ENCODE measurements around the gene ARFGAP3. TPM values are rescaled to one million over a fixed set of nuclear protein-coding genes. Genes with fewer than 3 reads are reported as not detected.

Gene ARFGAP3
- polyA plus RNA-seq, 3 donors: 47.6 to 58.0 (median 53.5) TPM

- DNase-seq (ENCODE audit: low read depth in 3 of 3, low spot score in 2 of 3): no peak
These were observed 8.5 kb upstream of the ARFGAP3 start for GRCh38 chr22:42865536-42865935.

DNA sequence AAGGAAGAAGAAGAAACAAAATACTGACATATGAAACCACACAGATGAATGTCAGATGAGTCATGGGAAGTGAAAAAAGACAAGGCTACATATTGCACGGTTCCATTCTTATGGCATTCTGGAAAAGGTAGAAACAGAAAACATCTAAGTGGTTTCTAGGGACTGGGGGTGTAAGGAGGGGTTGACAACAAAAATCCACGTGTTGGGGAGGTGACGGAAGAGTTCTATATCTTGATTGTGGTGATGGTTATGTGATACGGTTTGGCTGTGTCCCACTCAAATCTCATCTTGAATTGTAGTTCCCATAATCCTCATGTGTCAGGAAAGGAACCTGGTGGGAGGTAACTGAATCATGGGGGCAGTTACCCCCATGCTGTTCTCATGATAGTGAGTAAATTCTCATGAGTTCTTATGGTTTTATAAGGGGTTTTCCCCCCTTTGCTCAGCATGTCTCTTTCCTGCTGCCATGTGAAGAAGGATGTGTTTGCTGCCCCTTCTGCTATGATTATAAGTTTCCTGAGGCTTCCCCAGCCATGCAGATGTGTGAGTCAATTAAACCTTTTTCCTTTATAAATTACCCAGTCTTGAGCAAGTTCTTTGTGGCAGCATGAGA is 6.4 kb upstream of the ARFGAP3 start:
- no peak for DNase-seq (ENCODE audit: low read depth in 3 of 3, low spot score in 2 of 3)

DNA sequence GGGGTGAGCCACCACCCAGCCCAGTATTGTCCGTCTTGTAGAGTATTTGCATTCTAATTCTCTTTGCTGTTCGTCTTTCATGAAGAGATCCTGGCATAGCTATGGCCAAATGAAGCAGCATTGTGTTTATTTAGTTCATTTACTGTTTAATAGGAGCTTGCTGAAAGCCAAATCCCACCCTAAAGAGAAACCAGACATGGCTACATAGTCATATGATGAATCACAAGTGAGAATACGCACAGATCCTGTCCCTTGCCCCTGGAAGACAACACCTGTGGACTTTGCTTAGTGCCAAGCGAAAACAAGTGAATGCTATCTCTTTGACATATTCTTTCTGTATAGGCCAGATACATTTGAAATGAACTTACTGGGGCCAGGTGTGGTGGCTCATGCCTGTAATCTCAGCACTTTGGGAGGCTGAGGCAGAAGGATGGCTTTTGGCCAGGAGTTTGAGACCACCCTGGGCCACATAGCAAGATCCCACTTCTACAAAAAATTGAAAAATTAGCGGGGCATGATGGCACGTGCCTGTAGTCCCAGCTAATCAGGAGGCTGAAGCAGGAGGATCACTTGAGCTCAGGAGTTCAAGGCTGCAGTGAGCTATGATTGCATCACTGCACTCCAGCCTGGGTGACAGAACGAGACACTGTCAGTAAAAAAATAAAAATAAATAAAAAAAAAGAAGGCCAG is 5.1 kb upstream of the ARFGAP3 start:
- DNase-seq (ENCODE audit: low read depth in 3 of 3, low spot score in 2 of 3): no peak

- DNase-seq (ENCODE audit: low read depth in 3 of 3, low spot score in 2 of 3): no peak
These were observed 3.9 kb upstream of the ARFGAP3 start for GRCh38 chr22:42860968-42861367.

GRCh38 chr22:42857845-42858481 is 890 bp upstream of the ARFGAP3 start:
- DNase-seq (ENCODE audit: low read depth in 3 of 3, low spot score in 2 of 3): no peak

DNA sequence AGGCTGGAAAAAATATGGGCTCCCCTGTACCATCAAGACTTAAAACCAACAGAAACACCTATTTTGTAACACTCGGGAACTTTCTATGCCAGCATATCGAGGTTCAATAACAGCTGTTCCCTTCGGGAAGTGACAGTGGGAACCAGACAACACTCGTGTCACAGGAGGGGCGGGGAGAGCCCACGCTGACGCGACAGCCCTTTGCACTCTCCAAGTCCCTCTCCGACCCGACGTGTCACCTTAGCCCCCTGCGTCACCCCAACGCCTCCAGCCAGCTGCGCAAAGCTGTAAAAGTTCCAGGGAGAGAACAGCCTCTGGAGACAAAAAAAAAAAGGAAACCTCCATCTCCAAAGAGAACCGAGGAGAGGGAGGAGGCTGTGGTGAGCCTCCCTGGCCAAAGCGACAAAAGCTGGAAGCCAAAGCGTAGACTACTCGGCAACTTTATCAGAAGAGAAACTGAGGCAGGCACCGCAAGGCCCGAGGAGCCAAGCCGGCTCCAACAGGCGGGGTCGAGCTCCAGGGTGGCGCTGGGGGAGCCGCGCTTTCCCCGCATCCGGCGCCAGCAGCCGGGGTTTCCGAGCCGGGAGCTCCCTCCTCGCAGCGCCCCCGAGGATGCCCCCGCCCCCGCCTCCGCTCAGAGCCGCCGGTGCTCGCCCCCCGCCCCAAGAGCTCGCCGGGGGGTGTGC is 751 bp downstream of the ARFGAP3 start:
- peak in 2 of 3 donors; percentile 23 to 25 for DNase-seq (ENCODE audit: low read depth in 3 of 3, low spot score in 2 of 3)

DNA sequence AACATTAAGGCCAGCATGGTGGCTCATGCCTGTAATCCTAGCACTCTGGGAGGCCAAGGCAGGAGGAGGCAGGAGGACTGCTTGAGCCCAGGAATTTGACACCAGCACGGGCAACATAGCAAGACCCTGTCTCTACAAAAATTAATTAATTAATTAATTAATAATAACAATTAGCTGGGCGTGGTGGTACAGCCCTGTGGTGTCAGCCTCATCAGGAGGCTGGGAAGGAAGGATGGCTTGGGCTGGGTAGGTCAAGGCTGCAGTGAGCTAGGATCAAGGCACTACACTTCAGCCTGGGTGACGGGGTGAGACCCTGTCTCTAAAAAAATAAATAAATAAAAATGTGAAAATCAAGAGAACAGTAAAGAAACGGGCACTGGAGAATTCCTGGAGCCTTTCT is 1.4 kb downstream of the ARFGAP3 start:
- DNase-seq (ENCODE audit: low read depth in 3 of 3, low spot score in 2 of 3): no peak

GRCh38 chr22:42855211-42855610 is 1.9 kb downstream of the ARFGAP3 start:
- DNase-seq (ENCODE audit: low read depth in 3 of 3, low spot score in 2 of 3): no peak

DNA sequence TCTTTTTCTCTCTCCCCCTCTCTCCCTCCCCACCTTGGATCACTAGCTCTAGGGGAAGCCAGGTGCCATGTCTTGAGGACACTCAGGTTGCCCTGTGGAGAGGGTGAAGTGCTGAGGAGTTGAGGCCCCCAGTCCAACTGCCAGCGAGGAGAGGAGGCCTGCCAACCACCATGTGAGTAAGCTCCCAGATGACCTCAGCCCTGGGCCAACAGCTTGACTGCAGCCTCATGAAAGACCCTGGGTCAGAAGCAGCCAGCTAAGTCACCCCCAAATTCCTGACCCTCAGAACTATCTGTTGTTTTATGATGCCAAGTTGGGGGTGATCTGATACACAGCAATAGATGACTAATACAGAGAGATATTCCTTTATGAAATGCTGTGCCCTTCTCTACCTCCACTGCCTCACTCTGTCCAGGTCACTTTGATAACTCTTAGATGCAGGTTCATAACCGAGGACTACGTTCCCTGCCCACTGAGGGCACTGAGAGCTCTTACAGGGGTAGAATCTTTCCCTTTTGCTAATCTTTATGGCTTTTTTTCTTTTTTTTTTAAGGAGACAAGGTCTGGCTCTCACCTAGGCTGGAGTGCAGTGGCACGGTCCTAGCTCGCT is 8.0 kb downstream of the ARFGAP3 start:
- DNase-seq (ENCODE audit: low read depth in 3 of 3, low spot score in 2 of 3): no peak

GRCh38 chr22:42847110-42847509 is 10.0 kb downstream of the ARFGAP3 start:
- no peak for DNase-seq (ENCODE audit: low read depth in 3 of 3, low spot score in 2 of 3)

- no peak for DNase-seq (ENCODE audit: low read depth in 3 of 3, low spot score in 2 of 3)
These were observed 12.3 kb downstream of the ARFGAP3 start for GRCh38 chr22:42844756-42845155.

GRCh38 chr22:42842658-42843370 is 14.3 kb downstream of the ARFGAP3 start:
- DNase-seq (ENCODE audit: low read depth in 3 of 3, low spot score in 2 of 3): no peak

- no peak for DNase-seq (ENCODE audit: low read depth in 3 of 3, low spot score in 2 of 3)
These were observed 15.6 kb downstream of the ARFGAP3 start for GRCh38 chr22:42841444-42841843.

DNA sequence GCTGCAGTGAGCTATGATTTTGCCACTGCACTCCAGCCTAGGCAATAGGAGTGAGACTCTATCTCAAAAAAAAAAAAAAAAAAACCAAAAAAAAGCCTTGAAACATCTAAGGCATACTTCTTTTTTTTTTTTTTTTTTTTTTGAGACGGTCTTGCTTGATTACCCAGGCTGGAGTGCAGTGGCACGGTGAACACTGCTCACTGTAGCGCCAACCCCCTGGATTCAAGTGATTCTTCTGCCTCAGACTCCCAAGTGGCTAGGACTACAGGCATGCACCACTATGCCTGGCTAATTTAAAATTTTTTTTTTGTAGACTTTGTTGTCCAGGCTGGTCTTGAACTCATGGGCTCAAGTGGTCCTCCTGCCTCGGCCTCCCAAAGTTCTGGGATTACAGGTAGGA is 19.5 kb downstream of the ARFGAP3 start:
- DNase-seq (ENCODE audit: low read depth in 3 of 3, low spot score in 2 of 3): no peak

DNA sequence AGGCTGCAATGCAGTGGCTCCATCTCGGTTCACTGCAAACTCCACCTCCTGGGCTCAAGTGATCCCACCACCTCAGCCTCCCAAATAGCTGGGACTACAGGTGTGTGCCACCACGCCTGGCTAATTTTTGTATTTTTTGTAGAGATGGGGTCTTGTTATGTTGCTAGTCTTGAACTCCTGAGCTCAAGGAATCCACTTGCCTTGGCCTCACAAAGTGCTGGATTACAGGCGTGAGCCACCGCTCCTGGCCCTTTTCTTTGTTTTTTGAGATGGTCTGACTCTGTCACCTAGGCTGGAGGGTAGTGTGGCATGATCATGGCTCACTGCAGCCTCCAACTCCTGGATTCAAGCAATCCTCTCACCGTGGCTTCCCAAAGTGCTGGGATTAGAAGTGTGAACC is 21.0 kb downstream of the ARFGAP3 start:
- no peak for DNase-seq (ENCODE audit: low read depth in 3 of 3, low spot score in 2 of 3)

DNA sequence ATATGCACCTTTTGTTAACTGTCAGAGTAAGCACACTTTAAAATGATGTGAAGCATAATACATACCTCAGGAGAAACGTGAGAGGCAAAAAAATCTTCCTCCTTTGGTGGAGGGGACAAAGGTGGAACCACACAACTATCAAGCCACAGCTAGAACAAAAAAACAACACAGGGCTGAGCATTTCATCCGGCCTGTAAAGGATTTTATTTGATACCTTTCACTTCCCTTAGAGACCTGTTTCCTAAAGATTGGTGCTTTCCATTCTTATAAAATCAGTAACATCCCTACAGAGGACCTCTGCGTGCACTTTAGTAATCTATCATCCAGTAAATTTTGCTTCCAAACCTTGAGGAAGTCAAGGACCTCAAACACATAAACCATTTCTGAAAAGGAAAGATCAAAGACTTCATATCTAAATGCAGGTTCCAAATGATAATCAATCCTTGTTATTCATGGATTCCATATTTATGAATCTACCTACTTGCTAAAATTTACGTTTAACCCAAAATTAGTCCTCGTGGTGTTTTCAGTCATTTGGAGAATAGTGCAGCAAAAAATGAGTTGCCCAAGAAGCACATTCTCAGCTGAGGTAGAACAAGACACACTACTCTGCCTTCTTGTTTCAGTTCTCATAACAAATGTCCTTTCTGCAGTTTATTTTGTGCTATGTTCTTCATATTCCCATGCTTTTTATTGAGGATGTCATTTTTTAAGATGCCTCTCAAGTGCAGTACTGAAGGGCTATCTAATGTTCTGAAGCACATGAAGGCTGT is 22.7 kb downstream of the ARFGAP3 start:
- no peak for DNase-seq (ENCODE audit: low read depth in 3 of 3, low spot score in 2 of 3)

- DNase-seq (ENCODE audit: low read depth in 3 of 3, low spot score in 2 of 3): no peak
These were observed 24.0 kb downstream of the ARFGAP3 start for GRCh38 chr22:42833104-42833503.

- no peak for DNase-seq (ENCODE audit: low read depth in 3 of 3, low spot score in 2 of 3)
These were observed 25.4 kb downstream of the ARFGAP3 start for GRCh38 chr22:42831712-42832111.

DNA sequence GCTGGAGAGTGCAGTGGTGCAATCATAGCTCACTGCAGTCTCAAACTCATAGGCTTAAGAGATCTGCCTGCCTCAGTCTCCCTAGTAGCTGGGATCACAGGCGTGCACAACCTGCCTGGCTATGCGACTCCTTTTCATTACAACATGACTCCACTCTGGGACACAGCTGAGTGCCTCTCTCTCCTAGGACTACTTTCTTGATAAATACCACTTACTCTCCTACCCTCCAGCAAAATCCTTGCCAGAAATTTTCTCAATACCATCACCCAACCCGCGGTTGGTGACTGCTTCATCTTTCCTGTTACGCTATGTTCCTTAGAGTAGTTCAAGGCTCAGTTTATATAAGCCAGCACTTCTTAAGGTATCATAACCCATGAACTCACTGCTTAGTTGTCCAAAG is 26.9 kb downstream of the ARFGAP3 start:
- no peak for DNase-seq (ENCODE audit: low read depth in 3 of 3, low spot score in 2 of 3)

DNA sequence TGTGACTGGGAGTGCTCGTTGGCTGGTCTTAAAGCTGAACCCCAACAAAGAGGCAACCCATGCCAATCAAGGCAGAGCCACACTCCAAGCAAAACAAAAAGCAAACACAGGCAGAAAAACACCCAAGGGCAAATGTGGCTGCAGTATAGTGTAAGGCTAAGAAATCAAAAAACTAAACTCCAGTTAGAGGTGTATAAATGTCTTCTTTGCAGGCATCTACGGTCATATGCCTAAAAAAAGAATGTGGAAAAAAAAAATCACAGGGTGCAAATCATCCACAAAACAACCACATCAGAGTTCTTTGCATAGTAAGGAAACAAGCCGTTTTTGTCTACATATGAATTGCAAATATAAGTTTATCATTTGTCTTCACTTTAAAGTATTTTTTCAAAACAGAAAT is 27.8 kb downstream of the ARFGAP3 start:
- no peak for DNase-seq (ENCODE audit: low read depth in 3 of 3, low spot score in 2 of 3)

Data from right renal cortex interstitium (tissue), 3 donors.